NB4 (cell line): ENCODE measurements around the gene NAPSA.

Source experiments
- POLR2A ChIP-seq: IDR thresholded peaks from 2 replicates; pipeline ENCODE4 v1.6.1; 2011; ENCODE audit warnings: mild to moderate bottlenecking; ENCODE audit not compliant: insufficient read length; ENCODE audit errors: extremely low read depth
- TF ChIP-seq, protein P1 (sequence below): IDR thresholded peaks from one replicate; pipeline ENCODE4 v1.5.1; 2012; ENCODE audit warnings: low read depth, low read length

DNA sequence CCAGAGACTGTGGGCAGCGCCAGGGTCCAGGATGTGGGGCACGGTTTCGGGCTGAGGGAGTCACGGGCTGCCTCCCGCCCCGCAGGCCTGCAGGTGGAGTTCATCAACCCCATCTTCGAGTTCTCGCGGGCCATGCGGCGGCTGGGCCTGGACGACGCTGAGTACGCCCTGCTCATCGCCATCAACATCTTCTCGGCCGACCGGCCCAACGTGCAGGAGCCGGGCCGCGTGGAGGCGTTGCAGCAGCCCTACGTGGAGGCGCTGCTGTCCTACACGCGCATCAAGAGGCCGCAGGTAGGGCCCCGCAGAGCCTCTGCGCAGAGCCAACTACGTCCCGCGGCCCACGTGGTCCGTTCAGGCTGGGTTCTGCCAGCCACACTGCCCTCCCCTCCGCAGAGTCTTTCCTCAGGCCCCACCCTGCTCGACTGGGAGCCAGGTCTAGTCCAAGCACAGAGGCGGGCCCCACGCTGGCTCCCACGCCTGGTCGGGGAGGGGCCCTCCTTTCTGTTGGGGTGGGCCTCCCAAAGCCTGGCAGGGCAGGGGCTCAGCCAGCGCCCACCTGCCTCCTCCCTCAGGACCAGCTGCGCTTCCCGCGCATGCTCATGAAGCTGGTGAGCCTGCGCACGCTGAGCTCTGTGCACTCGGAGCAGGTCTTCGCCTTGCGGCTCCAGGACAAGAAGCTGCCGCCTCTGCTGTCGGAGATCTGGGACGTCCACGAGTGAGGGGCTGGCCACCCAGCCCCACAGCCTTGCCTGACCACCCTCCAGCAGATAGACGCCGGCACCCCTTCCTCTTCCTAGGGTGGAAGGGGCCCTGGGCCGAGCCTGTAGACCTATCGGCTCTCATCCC is 16.7 kb upstream of the NAPSA start:
- TF ChIP-seq, protein P1, sequence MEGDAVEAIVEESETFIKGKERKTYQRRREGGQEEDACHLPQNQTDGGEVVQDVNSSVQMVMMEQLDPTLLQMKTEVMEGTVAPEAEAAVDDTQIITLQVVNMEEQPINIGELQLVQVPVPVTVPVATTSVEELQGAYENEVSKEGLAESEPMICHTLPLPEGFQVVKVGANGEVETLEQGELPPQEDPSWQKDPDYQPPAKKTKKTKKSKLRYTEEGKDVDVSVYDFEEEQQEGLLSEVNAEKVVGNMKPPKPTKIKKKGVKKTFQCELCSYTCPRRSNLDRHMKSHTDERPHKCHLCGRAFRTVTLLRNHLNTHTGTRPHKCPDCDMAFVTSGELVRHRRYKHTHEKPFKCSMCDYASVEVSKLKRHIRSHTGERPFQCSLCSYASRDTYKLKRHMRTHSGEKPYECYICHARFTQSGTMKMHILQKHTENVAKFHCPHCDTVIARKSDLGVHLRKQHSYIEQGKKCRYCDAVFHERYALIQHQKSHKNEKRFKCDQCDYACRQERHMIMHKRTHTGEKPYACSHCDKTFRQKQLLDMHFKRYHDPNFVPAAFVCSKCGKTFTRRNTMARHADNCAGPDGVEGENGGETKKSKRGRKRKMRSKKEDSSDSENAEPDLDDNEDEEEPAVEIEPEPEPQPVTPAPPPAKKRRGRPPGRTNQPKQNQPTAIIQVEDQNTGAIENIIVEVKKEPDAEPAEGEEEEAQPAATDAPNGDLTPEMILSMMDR: no peak
- TF ChIP-seq POLR2A: no peak
